ENCODE data around the gene EIF1B.

Gene EIF1B

DNA sequence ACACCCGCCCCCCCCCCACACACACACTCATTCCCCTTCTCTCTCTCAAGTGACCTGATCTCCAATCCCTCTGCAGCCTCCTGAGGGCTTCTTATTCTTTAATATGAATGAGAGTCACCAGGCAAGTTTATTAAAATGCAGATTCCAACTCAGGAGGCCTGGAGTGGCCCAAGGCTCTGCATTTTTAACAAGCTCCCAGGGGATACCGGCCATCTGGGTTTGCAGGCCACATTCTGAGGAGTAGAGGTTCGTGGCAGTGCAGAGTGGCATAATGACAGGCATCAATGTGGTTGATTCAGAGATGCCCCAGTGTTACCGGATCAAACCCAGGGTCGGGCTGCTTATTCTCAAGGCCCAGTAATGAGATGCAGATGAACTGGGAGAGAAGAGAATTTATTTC lies 18.9 kb downstream of the EIF1B start:
- DNase-seq (ENCODE audit: low spot score), result no peak
- TF ChIP-seq, protein P1, sequence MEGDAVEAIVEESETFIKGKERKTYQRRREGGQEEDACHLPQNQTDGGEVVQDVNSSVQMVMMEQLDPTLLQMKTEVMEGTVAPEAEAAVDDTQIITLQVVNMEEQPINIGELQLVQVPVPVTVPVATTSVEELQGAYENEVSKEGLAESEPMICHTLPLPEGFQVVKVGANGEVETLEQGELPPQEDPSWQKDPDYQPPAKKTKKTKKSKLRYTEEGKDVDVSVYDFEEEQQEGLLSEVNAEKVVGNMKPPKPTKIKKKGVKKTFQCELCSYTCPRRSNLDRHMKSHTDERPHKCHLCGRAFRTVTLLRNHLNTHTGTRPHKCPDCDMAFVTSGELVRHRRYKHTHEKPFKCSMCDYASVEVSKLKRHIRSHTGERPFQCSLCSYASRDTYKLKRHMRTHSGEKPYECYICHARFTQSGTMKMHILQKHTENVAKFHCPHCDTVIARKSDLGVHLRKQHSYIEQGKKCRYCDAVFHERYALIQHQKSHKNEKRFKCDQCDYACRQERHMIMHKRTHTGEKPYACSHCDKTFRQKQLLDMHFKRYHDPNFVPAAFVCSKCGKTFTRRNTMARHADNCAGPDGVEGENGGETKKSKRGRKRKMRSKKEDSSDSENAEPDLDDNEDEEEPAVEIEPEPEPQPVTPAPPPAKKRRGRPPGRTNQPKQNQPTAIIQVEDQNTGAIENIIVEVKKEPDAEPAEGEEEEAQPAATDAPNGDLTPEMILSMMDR (IDR thresholded peaks at IDR 0.05; ENCODE audit: extremely low read depth, insufficient read depth, missing control alignments), result no peak
- in situ Hi-C loops (cut with MboI; ENCODE audit: low pct_unique_long_range_greater_than_20kb, low sequenced_read_pairs, unreplicated experiment), result loop anchor here (25.0 kb wide), 1 partner anchor 259 kb away; no protein-coding TSS in a partner anchor

DNA sequence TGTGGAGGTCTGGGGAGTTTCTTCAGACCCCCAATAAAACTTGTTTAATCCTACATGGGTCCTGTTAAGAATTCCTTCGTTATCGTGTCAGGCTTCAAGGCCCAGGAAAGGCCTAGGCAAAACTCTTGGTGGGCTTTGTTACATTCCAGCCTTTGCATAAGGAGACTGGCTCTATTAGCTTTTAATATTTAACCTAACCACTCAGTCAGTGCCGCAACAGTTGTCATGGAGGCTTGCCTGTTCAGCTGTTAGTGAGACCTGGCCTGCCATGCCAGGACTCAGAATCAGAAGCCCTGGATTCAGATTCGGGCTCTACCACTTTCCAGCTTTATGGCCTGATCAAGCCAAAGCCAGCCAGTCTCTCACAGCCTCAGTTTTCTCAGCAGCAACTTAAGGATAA lies 19.6 kb downstream of the EIF1B start:
- TF ChIP-seq, protein P1 (IDR thresholded peaks at IDR 0.05; ENCODE audit: extremely low read depth, insufficient read depth, missing control alignments), result no peak
- DNase-seq (ENCODE audit: low spot score), result no peak
- in situ Hi-C loops (cut with MboI; ENCODE audit: low pct_unique_long_range_greater_than_20kb, low sequenced_read_pairs, unreplicated experiment), result loop anchor here (25.0 kb wide), 1 partner anchor 258 kb away; no protein-coding TSS in a partner anchor

DNA sequence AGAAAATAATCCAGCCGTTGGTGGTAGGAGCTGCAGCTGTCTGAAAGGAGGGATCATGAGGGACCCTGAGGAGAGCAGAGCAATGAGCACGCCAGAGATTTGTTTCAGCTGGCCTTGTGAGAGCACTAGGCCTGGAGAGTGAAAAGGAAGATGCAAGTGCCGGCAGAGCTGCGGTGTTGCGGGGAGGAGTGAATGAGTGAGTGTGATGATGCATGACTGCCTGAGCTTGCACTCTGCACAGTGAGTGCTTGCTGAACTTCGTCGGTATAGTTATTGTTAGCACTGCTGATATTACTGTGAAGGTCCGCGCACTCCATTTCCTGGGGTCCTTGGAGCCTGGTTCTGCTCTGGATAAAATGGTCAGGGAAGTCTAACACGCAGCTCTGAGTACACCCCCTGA lies 23.2 kb downstream of the EIF1B start:
- DNase-seq (ENCODE audit: low spot score), result no peak
- in situ Hi-C loops (cut with MboI; ENCODE audit: low pct_unique_long_range_greater_than_20kb, low sequenced_read_pairs, unreplicated experiment), result loop anchor here (25.0 kb wide), 1 partner anchor 255 kb away; no protein-coding TSS in a partner anchor
- TF ChIP-seq, protein P1 (IDR thresholded peaks at IDR 0.05; ENCODE audit: extremely low read depth, insufficient read depth, missing control alignments), result no peak

DNA sequence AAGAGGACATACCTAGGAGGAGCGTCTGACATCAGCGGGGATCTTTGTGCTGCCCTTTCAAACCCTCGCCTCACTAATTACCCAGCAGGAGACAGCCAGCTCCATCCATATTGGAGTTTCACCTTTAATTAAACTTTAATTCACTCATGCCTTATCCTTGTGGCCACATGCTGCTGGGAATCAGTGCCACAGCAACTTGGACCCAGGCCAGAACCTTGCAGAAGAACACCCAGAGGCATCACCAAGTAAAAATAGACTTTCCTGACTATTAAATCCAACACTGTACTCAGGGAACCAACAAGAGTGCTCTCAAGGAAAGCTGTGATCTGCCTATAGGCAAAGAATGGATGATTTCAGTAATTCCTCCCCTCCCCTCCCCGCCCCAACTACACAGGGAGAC lies 23.9 kb downstream of the EIF1B start:
- no peak for DNase-seq (ENCODE audit: low spot score)
- in situ Hi-C loops (cut with MboI; ENCODE audit: low pct_unique_long_range_greater_than_20kb, low sequenced_read_pairs, unreplicated experiment), result loop anchor here (25.0 kb wide), 1 partner anchor 254 kb away; no protein-coding TSS in a partner anchor
- TF ChIP-seq, protein P1 (IDR thresholded peaks at IDR 0.05; ENCODE audit: extremely low read depth, insufficient read depth, missing control alignments), result no peak

DNA sequence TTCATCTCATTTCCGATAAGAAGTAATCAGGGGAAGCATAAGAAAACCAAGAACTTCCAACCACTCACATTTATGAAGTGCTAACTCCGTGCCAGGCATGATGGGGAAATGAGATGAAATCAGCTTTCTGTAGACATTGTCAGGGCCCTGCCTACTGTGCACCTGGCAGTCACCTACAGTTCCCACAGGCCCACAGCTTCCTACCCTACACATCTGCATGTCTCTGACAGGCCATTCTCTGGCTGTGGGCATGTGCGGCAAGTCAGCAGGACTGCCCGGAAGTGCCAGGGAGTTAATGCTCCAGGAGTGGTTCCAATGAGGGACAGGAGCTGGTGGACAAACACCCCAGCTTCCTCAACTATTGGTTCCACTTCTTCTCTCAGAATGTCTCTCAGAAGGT lies 24.3 kb downstream of the EIF1B start:
- TF ChIP-seq, protein P1 (IDR thresholded peaks at IDR 0.05; ENCODE audit: extremely low read depth, insufficient read depth, missing control alignments), result no peak
- no peak for DNase-seq (ENCODE audit: low spot score)
- in situ Hi-C loops (cut with MboI; ENCODE audit: low pct_unique_long_range_greater_than_20kb, low sequenced_read_pairs, unreplicated experiment), result loop anchor here (25.0 kb wide), 1 partner anchor 253 kb away; no protein-coding TSS in a partner anchor

DNA sequence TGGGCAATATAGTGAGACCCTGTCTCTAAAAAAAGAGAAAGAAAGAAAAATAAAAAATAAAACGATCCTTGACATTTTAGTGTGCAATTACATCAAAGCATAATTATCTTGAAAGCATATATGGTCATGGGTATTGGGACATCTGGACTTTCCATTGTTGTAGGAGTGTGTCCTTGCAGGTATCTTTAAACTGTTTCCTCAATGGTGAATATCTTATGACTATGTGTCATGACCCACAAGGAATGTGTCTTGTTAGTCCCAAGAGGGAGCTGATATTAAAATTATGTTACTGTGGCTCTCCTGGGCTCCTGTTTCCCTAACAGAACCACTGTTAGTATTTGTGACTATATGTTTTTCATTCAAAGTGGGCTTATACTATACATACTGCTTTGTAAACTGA lies 26.6 kb downstream of the EIF1B start:
- TF ChIP-seq, protein P1 (IDR thresholded peaks at IDR 0.05; ENCODE audit: extremely low read depth, insufficient read depth, missing control alignments), result no peak
- in situ Hi-C loops (cut with MboI; ENCODE audit: low pct_unique_long_range_greater_than_20kb, low sequenced_read_pairs, unreplicated experiment), result loop anchor here (25.0 kb wide), 1 partner anchor 251 kb away; no protein-coding TSS in a partner anchor
- no peak for DNase-seq (ENCODE audit: low spot score)

Measured in GM13977 (cell line).